Mesothelial cell of epicardium (in vitro differentiated cells): Measurements from ENCODE around the gene QPRT. TPM values are rescaled to one million over a fixed set of nuclear protein-coding genes. Genes with fewer than 3 reads are reported as not detected.

Experiments
- DNase-seq, 2 experiments: peaks; one replicate each; pipeline ENCODE4 v3.0.0; 2021; ENCODE audit warnings: low spot score in 2 of 2; ENCODE audit not compliant: unreplicated experiment in 2 of 2
- H3K27ac Mint-ChIP-seq: 2 replicates; pipeline ENCODE4 v1.8.0; 2021; ENCODE audit warnings: mixed read lengths
- H3K27me3 Mint-ChIP-seq: 2 replicates; pipeline ENCODE4 v1.8.0; 2021; ENCODE audit warnings: low read depth, mixed read lengths
- H3K36me3 Mint-ChIP-seq: 2 replicates; pipeline ENCODE4 v1.8.0; 2021; ENCODE audit warnings: mixed read lengths
- H3K4me1 Mint-ChIP-seq: 2 replicates; pipeline ENCODE4 v1.8.0; 2021; ENCODE audit warnings: mixed read lengths
- H3K4me3 Mint-ChIP-seq: 2 replicates; pipeline ENCODE4 v1.8.0; 2021; ENCODE audit warnings: mild to moderate bottlenecking, moderate library complexity, mixed read lengths
- H3K9me3 Mint-ChIP-seq: 2 replicates; pipeline ENCODE4 v1.8.0; 2021; ENCODE audit warnings: mixed read lengths
- total RNA-seq: library from RNA; stranded (reverse); gene quantifications from 3 replicates; pipeline ENCODE4 v1.2.1, GENCODE V29; 2021
- TF ChIP-seq, protein P1 (sequence below): fragments of 200-600 bp; sonication (generic); IDR thresholded peaks from one replicate; pipeline ENCODE4 v1.5.0; 2021; ENCODE audit warnings: antibody characterized with exemption; ENCODE audit not compliant: unreplicated experiment

Gene QPRT
- total RNA-seq, 1 donor from 2014 or later, result 326 TPM

DNA sequence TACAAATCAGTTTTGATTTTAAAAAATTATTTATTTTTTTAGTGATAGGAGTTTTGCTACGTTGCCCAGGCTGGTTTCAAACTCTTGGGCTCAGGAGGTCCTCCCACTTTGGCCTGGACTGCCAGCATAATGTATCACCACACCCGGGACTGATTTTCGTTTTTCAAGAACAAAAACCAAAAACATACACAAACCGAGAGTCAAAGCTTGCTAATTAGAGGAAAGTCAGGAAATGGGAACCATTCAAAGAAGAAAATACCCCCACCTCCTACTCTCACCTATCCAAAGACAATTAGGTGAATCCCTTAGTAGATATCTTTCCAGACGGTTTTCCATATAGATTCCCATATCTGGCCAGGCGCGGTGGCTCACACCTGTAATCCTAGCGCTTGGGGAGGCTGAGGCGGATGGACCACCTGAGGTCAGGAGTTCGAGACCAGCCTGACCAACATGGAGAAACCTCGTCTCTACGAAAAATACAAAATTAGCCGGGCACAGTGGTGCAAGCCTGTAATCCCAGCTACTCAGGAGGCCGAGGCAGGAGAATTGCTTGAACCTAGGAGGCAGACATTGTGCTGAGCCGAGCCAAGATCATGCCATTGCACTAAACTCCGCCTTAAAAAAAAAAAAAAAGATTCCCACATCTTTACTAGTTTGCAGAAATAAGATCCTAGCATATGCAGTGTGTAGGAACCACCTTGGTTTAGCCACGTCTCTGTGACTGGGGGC lies 16.8 kb upstream of the QPRT start:
- TF ChIP-seq, protein P1, sequence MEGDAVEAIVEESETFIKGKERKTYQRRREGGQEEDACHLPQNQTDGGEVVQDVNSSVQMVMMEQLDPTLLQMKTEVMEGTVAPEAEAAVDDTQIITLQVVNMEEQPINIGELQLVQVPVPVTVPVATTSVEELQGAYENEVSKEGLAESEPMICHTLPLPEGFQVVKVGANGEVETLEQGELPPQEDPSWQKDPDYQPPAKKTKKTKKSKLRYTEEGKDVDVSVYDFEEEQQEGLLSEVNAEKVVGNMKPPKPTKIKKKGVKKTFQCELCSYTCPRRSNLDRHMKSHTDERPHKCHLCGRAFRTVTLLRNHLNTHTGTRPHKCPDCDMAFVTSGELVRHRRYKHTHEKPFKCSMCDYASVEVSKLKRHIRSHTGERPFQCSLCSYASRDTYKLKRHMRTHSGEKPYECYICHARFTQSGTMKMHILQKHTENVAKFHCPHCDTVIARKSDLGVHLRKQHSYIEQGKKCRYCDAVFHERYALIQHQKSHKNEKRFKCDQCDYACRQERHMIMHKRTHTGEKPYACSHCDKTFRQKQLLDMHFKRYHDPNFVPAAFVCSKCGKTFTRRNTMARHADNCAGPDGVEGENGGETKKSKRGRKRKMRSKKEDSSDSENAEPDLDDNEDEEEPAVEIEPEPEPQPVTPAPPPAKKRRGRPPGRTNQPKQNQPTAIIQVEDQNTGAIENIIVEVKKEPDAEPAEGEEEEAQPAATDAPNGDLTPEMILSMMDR, result no peak
- Mint-ChIP-seq H3K4me1 (peaks cover 29% of the 10 kb centered on the region), H3K27ac (no peak overlapping the region), H3K36me3 (no peaks in the 10 kb centered on the region), H3K9me3 (no peaks in the 10 kb centered on the region), H3K27me3 (no peaks in the 10 kb centered on the region), H3K4me3 (no peak overlapping the region)
- no peak for DNase-seq

DNA sequence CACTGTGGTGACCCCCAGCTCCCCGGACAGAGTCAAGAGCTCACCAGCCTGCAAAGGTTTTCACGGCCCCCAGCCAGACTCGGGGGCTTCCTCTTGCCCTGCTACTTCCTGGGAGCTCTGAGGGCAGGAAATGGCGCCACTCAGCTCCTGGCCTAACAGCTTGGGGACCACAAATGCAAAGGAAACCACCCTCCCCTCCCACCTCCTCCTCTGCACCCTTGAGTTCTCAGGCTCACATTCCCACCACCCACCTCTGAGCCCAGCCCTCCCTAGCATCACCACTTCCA lies 16.3 kb upstream of the QPRT start:
- TF ChIP-seq, protein P1, result no peak
- H3K4me1 Mint-ChIP-seq, result peaks cover 30% of the 10 kb centered on the region
- H3K9me3 Mint-ChIP-seq, result no peaks in the 10 kb centered on the region
- no peak overlapping the region for H3K4me3 Mint-ChIP-seq
- DNase-seq, result no peak
- no peaks in the 10 kb centered on the region for H3K27me3 Mint-ChIP-seq
- no peaks in the 10 kb centered on the region for H3K36me3 Mint-ChIP-seq
- no peak overlapping the region for H3K27ac Mint-ChIP-seq

DNA sequence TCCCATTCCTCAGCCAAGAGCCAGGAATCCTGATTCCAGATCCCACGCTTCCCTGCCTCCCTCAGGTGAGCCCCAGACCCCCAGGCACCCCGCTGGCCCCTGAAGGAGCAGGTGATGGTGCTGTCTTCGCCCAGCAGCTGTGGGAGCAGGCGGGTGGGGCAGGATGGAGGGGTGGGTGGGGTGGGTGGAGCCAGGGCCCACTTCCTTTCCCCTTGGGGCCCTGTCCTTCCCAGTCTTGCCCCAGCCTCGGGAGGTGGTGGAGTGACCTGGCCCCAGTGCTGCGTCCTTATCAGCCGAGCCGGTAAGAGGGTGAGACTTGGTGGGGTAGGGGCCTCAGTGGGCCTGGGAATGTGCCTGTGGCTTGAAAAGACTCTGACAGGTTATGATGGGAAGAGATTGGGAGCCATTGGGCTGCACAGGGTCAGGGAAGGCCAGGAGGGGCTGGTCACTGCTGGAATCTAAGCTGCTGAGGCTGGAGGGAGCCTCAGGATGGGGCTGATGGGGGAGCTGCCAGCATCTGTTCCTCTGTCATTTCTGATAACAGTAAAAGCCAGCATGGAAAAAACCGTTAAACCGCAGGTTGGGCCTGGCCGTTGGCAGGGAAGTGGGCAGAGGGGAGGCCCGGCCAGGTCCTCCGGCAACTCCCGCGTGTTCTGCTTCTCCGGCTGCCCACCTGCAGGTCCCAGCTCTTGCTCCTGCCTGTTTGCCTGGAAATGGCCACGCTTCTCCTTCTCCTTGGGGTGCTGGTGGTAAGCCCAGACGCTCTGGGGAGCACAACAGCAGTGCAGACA lies 15.8 kb upstream of the QPRT start, which contains the start of gene SPN:
SPN (plus strand) TSS at position 232 of the 791 bp plus-strand sequence; CDS start at position 714, 482 bp downstream.
- Mint-ChIP-seq H3K27ac (peak within 1 kb of the TSS; percentile 43), H3K9me3 (no peaks in the 10 kb centered on the region), H3K4me3 (no peak within 1 kb of the TSS), H3K27me3 (no peaks in the 10 kb centered on the region), H3K4me1 (peaks cover 32% of the 10 kb centered on the region), H3K36me3 (no peaks in the 10 kb centered on the region)
- DNase-seq, result no peak
- TF ChIP-seq, protein P1, result no peak

DNA sequence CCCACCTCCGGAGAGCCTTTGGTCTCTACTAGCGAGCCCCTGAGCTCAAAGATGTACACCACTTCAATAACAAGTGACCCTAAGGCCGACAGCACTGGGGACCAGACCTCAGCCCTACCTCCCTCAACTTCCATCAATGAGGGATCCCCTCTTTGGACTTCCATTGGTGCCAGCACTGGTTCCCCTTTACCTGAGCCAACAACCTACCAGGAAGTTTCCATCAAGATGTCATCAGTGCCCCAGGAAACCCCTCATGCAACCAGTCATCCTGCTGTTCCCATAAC lies 15.2 kb upstream of the QPRT start:
- H3K9me3 Mint-ChIP-seq, result no peaks in the 10 kb centered on the region
- TF ChIP-seq, protein P1, result no peak
- H3K27ac Mint-ChIP-seq, result peak overlapping the region; percentile 43
- peaks cover 32% of the 10 kb centered on the region for H3K4me1 Mint-ChIP-seq
- H3K36me3 Mint-ChIP-seq, result no peaks in the 10 kb centered on the region
- no peak overlapping the region for H3K4me3 Mint-ChIP-seq
- H3K27me3 Mint-ChIP-seq, result no peaks in the 10 kb centered on the region
- DNase-seq, result no peak

DNA sequence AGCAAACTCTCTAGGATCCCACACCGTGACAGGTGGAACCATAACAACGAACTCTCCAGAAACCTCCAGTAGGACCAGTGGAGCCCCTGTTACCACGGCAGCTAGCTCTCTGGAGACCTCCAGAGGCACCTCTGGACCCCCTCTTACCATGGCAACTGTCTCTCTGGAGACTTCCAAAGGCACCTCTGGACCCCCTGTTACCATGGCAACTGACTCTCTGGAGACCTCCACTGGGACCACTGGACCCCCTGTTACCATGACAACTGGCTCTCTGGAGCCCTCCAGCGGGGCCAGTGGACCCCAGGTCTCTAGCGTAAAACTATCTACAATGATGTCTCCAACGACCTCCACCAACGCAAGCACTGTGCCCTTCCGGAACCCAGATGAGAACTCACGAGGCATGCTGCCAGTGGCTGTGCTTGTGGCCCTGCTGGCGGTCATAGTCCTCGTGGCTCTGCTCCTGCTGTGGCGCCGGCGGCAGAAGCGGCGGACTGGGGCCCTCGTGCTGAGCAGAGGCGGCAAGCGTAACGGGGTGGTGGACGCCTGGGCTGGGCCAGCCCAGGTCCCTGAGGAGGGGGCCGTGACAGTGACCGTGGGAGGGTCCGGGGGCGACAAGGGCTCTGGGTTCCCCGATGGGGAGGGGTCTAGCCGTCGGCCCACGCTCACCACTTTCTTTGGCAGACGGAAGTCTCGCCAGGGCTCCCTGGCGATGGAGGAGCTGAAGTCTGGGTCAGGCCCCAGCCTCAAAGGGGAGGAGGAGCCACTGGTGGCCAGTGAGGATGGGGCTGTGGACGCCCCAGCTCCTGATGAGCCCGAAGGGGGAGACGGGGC lies 14.7 kb upstream of the QPRT start:
- no peak overlapping the region for H3K4me3 Mint-ChIP-seq
- H3K27ac Mint-ChIP-seq, result no peak overlapping the region
- TF ChIP-seq, protein P1, result no peak
- DNase-seq, result no peak
- H3K27me3 Mint-ChIP-seq, result no peaks in the 10 kb centered on the region
- no peaks in the 10 kb centered on the region for H3K9me3 Mint-ChIP-seq
- H3K4me1 Mint-ChIP-seq, result peaks cover 32% of the 10 kb centered on the region
- H3K36me3 Mint-ChIP-seq, result no peaks in the 10 kb centered on the region
